ENCODE results near the gene PHAF1.

PHAF1 gene

DNA sequence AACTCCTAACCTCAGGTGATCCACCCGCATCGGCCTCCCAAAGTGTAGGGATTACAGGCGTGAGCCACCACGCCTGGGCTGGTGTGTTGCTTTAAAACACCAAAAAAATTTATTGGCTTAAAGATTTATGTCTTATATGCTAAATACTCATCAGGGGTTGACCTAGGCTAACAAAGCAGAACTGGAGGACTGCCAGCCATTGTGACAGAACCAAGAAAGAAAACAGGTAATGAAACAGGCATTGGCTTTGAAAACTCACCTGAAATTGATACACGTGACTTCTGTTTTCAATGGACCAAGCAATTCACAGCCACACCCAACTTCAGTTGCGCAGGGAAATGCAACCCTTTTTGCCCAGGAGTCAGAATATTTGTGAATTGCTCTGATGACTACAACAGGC is 4.9 kb upstream of the PHAF1 start:
- Histone ChIP-seq H3K4me3 (ENCODE audit: low read length in 2 of 2) (no peak overlapping the region), H3K9me3 (ENCODE audit: control insufficient read depth in 2 of 2, low read length in 2 of 2) (no peaks in the 10 kb centered on the region), H3K36me3 (ENCODE audit: control insufficient read depth in 2 of 2, insufficient read depth in 2 of 2, low read length in 2 of 2) (peaks cover 0 to 3% of the 10 kb centered on the region in 2 donors), H3K27ac (ENCODE audit: low read length) (no peak overlapping the region), H3K9ac (ENCODE audit: low read length in 2 of 2) (no peak overlapping the region), H3K4me1 (ENCODE audit: control insufficient read depth, insufficient read depth, low read length) (peaks cover 9% of the 10 kb centered on the region), H3K27me3 (ENCODE audit: control insufficient read depth in 1 of 2, insufficient read depth in 2 of 2, low read length in 2 of 2) (no peaks in the 10 kb centered on the region)

DNA sequence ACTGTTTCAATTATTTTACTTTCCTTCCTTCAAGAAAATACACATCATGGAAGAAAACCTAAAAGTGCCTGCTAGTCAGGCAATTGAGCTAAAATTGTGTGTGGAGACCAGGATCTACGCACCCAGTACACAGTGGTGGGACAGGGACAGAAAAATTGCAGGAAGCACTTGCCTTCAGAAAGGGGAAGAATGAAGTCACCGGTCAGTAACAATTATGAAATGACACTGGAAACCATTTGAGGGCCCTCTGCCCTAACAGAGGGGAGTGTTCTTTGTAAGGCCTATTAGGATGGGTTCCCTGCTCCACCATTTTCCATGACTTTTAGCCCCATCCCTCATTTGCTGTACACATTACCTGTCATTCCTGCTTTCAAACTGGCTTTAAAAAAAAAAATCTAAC is 4.5 kb upstream of the PHAF1 start:
- Histone ChIP-seq H3K27me3 (ENCODE audit: control insufficient read depth in 1 of 2, insufficient read depth in 2 of 2, low read length in 2 of 2) (no peaks in the 10 kb centered on the region), H3K4me3 (ENCODE audit: low read length in 2 of 2) (no peak overlapping the region), H3K27ac (ENCODE audit: low read length) (no peak overlapping the region), H3K9ac (ENCODE audit: low read length in 2 of 2) (no peak overlapping the region), H3K4me1 (ENCODE audit: control insufficient read depth, insufficient read depth, low read length) (peaks cover 12% of the 10 kb centered on the region), H3K9me3 (ENCODE audit: control insufficient read depth in 2 of 2, low read length in 2 of 2) (no peaks in the 10 kb centered on the region), H3K36me3 (ENCODE audit: control insufficient read depth in 2 of 2, insufficient read depth in 2 of 2, low read length in 2 of 2) (peaks cover 0 to 1% of the 10 kb centered on the region in 2 donors)

DNA sequence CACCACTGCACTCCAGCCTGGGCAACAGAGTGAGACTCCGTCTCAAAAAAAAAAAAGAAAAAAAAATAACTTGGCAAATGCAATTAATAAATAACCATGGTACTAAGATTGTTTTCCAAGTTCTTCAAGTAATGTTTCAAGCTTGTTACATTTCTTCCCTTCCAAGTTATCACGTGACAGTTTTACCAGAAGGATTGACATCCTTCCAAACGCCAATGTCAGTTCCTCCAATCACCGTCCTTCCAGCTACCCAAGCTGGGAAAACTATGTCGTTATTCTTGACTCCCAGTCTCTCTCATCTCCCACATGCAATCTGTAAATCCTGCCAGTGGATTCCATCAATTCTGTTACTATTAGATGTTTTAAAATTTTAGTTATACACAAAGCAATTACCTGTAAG is 3.9 kb upstream of the PHAF1 start:
- no peak overlapping the region for H3K9ac ChIP-seq (ENCODE audit: low read length in 2 of 2)
- H3K27me3 ChIP-seq (ENCODE audit: control insufficient read depth in 1 of 2, insufficient read depth in 2 of 2, low read length in 2 of 2) = no peaks in the 10 kb centered on the region

DNA sequence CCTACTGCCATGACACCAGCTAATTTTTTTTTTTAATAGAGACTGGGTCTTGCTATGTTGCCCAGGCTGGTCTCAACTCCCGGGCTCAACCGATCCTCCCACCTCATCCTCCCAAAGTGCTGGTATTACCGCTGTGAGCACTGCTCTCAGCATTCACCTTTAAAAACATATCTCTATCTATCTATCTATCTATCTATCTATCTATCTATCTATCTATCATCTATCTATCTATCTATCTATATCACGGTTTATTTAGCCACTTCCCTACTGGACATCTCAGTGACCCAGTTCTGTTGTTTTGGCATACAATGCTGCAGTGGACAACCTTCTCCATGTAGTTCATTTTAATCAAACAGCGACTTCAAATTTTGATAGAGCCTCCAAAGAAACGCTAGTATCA is 1.3 kb upstream of the PHAF1 start:
- peak overlapping the region in 1 of 2 donors; percentile 96 for H3K4me3 ChIP-seq (ENCODE audit: low read length in 2 of 2)
- no peak overlapping the region for H3K9ac ChIP-seq (ENCODE audit: low read length in 2 of 2)
- no peaks in the 10 kb centered on the region for H3K9me3 ChIP-seq (ENCODE audit: control insufficient read depth in 2 of 2, low read length in 2 of 2)
- H3K27me3 ChIP-seq (ENCODE audit: control insufficient read depth in 1 of 2, insufficient read depth in 2 of 2, low read length in 2 of 2) = no peaks in the 10 kb centered on the region
- no peaks in the 10 kb centered on the region for H3K36me3 ChIP-seq (ENCODE audit: control insufficient read depth in 2 of 2, insufficient read depth in 2 of 2, low read length in 2 of 2)
- H3K4me1 ChIP-seq (ENCODE audit: control insufficient read depth, insufficient read depth, low read length) = peaks cover 24% of the 10 kb centered on the region
- H3K27ac ChIP-seq (ENCODE audit: low read length) = no peak overlapping the region

More for the DNA sequence above, 3.9 kb upstream of the PHAF1 start:
- Histone ChIP-seq H3K4me3 (ENCODE audit: low read length in 2 of 2) (no peak overlapping the region), H3K4me1 (ENCODE audit: control insufficient read depth, insufficient read depth, low read length) (peaks cover 19% of the 10 kb centered on the region), H3K9me3 (ENCODE audit: control insufficient read depth in 2 of 2, low read length in 2 of 2) (no peaks in the 10 kb centered on the region), H3K27ac (ENCODE audit: low read length) (no peak overlapping the region), H3K36me3 (ENCODE audit: control insufficient read depth in 2 of 2, insufficient read depth in 2 of 2, low read length in 2 of 2) (no peaks in the 10 kb centered on the region)

DNA sequence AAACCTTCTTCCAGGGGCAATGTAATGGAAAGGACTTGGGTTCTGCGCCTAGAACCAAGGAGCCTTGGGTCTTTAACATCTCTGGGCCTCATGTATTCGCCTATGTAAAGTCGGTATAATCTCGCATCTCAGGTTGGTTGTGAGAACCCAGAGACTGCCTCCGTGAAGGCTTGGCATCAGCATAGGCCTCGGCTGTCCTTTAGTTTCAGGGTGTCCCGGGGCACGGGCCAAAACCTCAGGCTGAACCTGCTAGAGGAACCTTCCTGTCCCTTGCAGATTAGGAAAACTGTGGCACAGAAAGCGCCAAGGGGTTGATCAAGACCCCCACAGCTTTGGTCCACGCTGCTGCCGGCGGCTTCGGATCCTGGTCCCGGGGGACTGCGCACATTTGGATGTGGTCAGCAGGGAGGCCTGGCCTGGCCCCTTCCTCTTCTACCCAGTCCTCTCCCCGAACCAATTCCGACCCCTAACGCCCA is 772 bp upstream of the PHAF1 start:
- no peaks in the 10 kb centered on the region for H3K36me3 ChIP-seq (ENCODE audit: control insufficient read depth in 2 of 2, insufficient read depth in 2 of 2, low read length in 2 of 2)
- H3K4me1 ChIP-seq (ENCODE audit: control insufficient read depth, insufficient read depth, low read length) = peaks cover 24% of the 10 kb centered on the region
- peak overlapping the region; percentile 96 to 97 for H3K4me3 ChIP-seq (ENCODE audit: low read length in 2 of 2)
- H3K9ac ChIP-seq (ENCODE audit: low read length in 2 of 2) = peak overlapping the region; percentile 76 to 83
- H3K9me3 ChIP-seq (ENCODE audit: control insufficient read depth in 2 of 2, low read length in 2 of 2) = no peaks in the 10 kb centered on the region
- H3K27me3 ChIP-seq (ENCODE audit: control insufficient read depth in 1 of 2, insufficient read depth in 2 of 2, low read length in 2 of 2) = no peaks in the 10 kb centered on the region
- peak overlapping the region; percentile 74 for H3K27ac ChIP-seq (ENCODE audit: low read length)

DNA sequence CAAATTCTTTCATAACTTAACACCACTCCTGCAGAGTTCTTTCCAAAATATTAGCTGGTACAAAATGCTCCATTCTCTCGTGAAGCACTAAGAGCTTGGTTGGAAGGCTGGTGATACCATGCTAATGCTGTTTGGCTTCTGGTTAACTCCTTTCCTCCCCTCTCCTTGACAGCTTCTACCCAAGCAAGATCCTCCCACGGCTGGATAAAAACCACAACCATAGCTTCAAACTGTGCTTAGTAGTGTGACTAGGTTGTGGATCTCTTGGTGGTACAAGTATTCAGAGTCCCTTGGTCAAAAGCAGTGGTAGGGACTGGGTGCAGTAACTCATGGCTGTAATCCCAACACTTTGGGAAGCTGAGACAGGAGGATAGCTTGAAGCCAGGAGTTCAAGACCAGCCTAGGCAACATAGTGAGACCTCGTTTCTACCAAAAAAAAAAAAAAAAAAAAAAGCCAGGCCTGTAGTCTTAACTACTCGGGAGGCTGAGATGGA is 2.3 kb downstream of the PHAF1 start:
- no peaks in the 10 kb centered on the region for H3K36me3 ChIP-seq (ENCODE audit: control insufficient read depth in 2 of 2, insufficient read depth in 2 of 2, low read length in 2 of 2)
- no peaks in the 10 kb centered on the region for H3K9me3 ChIP-seq (ENCODE audit: control insufficient read depth in 2 of 2, low read length in 2 of 2)
- H3K4me1 ChIP-seq (ENCODE audit: control insufficient read depth, insufficient read depth, low read length) = peaks cover 24% of the 10 kb centered on the region
- H3K27ac ChIP-seq (ENCODE audit: low read length) = no peak overlapping the region
- no peak overlapping the region for H3K9ac ChIP-seq (ENCODE audit: low read length in 2 of 2)
- H3K27me3 ChIP-seq (ENCODE audit: control insufficient read depth in 1 of 2, insufficient read depth in 2 of 2, low read length in 2 of 2) = no peaks in the 10 kb centered on the region
- no peak overlapping the region for H3K4me3 ChIP-seq (ENCODE audit: low read length in 2 of 2)

DNA sequence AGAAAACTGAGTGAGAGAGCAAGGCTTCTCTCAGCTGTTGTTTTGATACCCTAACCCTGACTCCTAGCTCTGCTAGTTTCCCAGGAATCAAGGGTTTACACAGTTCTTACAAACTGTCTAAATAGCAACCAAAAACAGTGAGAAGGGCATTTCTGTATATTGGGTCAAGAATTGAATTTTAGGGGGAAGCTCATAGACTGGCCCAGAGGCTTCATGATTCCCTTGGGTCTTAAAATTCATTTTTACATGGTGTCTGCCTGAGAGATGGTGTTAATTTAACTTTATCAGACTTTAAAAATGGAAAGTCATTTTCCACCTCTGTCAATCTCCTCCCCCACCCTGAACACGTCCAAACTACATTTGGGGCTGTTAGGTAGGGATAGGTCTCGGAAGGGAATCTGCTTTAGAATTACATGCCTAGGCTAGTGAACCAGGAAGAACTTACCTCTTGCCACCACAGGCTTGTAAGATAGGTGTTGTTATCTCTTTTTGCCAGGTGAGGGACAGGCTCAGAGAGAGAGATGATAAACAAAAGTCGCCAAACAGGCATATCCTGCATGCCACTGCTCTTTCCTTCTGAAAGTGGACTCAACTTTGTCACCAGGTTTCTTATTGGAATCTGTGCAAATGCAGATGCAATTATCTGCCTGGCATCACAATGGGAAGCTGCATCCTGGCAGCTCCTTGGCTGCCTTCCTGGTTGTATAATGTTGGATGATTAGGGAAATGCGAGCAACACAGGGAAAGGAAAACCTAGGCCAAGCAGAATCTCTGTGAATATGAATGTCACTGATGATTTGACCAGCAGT is 3.1 kb downstream of the PHAF1 start:
- H3K4me3 ChIP-seq (ENCODE audit: low read length in 2 of 2) = no peak overlapping the region
- H3K4me1 ChIP-seq (ENCODE audit: control insufficient read depth, insufficient read depth, low read length) = peaks cover 24% of the 10 kb centered on the region
- H3K27ac ChIP-seq (ENCODE audit: low read length) = no peak overlapping the region
- H3K36me3 ChIP-seq (ENCODE audit: control insufficient read depth in 2 of 2, insufficient read depth in 2 of 2, low read length in 2 of 2) = no peaks in the 10 kb centered on the region
- H3K27me3 ChIP-seq (ENCODE audit: control insufficient read depth in 1 of 2, insufficient read depth in 2 of 2, low read length in 2 of 2) = no peaks in the 10 kb centered on the region
- peak overlapping the region in 1 of 2 donors; percentile 1 for H3K9ac ChIP-seq (ENCODE audit: low read length in 2 of 2)
- no peaks in the 10 kb centered on the region for H3K9me3 ChIP-seq (ENCODE audit: control insufficient read depth in 2 of 2, low read length in 2 of 2)

DNA sequence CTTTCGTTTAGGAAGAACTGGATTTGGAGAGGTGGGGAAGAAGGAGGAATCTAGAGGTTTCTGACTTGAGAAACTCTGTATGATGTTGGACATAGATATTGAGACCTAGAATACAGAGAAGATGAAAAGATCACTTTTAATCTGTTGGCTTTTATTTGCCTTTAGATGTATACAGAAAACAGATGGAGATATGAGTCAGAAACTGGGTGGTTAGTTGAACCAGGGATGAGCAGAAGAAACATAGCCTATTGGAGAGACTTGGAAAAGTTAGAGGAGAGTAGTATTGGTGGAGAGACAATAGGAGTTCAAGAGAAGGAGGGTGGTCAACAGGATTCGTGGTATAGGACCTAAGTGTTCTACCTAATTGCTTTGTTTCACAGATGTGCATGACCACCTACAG is 5.1 kb downstream of the PHAF1 start:
- Histone ChIP-seq H3K27me3 (ENCODE audit: control insufficient read depth in 1 of 2, insufficient read depth in 2 of 2, low read length in 2 of 2) (no peaks in the 10 kb centered on the region), H3K36me3 (ENCODE audit: control insufficient read depth in 2 of 2, insufficient read depth in 2 of 2, low read length in 2 of 2) (no peaks in the 10 kb centered on the region), H3K27ac (ENCODE audit: low read length) (no peak overlapping the region), H3K4me3 (ENCODE audit: low read length in 2 of 2) (no peak overlapping the region), H3K9ac (ENCODE audit: low read length in 2 of 2) (no peak overlapping the region), H3K4me1 (ENCODE audit: control insufficient read depth, insufficient read depth, low read length) (peaks cover 15% of the 10 kb centered on the region), H3K9me3 (ENCODE audit: control insufficient read depth in 2 of 2, low read length in 2 of 2) (no peaks in the 10 kb centered on the region)

DNA sequence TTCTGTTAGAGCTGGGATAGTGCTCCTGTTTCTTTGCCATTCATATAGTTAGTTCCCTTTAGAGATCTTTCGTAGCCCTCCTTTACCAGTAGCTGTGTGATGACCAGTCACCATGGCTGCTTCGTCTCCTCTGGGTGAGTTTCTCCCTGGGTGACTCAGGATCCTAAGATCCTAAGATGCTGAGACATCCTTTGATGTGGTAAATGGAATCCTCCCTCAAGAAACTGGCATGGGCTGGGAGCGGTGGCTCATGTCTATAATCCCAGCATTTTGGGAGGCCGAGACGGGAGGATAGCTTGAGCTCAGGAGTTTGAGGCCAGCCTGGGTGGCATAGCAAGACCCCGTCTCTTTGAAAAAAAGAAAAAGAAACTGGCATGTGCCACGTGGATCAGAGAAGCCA is 5.9 kb downstream of the PHAF1 start:
- no peak overlapping the region for H3K4me3 ChIP-seq (ENCODE audit: low read length in 2 of 2)
- peaks cover 7 to 8% of the 10 kb centered on the region in 2 donors for H3K36me3 ChIP-seq (ENCODE audit: control insufficient read depth in 2 of 2, insufficient read depth in 2 of 2, low read length in 2 of 2)
- H3K9ac ChIP-seq (ENCODE audit: low read length in 2 of 2) = no peak overlapping the region
- H3K27me3 ChIP-seq (ENCODE audit: control insufficient read depth in 1 of 2, insufficient read depth in 2 of 2, low read length in 2 of 2) = no peaks in the 10 kb centered on the region
- no peak overlapping the region for H3K27ac ChIP-seq (ENCODE audit: low read length)
- H3K4me1 ChIP-seq (ENCODE audit: control insufficient read depth, insufficient read depth, low read length) = peaks cover 8% of the 10 kb centered on the region
- H3K9me3 ChIP-seq (ENCODE audit: control insufficient read depth in 2 of 2, low read length in 2 of 2) = no peaks in the 10 kb centered on the region

DNA sequence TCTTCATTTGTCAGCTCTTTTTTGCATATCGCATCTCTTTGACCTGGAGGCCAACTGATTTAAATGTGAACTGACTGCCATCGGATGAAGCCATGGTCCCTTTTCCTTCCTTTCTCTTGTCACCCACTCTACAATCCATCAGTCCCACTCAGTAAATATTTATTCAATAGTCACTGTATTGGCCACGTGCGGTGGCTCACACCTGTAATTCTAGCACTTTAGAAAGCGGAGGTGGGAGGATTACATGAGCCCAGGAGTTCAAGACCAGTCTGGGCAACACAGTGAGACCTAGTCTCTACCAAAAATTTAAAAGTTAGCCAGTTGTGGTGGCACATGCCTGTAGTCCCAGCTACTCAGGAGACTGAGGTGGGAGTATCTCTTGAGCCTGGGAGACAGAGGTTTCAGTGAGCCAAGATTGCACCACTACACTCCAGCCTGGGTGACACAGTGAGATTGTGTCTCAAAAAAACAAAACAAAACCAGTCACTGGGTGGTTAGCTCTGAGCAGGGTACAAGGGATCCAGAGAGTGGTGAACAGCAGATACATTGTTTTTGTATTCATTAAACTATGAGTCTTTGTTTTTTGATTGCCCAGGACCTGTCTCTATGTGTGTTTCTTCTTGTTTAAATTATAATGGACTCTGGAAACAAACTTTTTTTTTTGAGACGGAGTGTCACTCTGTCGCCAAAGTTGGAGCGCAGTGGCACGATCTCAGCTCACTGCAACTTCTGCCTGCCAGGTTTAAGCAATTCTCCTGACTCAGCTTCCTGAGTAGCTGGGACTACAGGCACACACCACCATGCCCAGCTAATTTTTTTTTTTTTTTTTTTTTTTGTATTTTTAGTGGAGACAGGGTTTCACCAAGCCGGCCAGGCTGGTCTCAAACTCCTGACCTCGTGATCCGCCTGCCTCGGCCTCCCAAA is 6.9 kb downstream of the PHAF1 start:
- Histone ChIP-seq H3K9me3 (ENCODE audit: control insufficient read depth in 2 of 2, low read length in 2 of 2) (no peaks in the 10 kb centered on the region), H3K4me3 (ENCODE audit: low read length in 2 of 2) (no peak overlapping the region), H3K4me1 (ENCODE audit: control insufficient read depth, insufficient read depth, low read length) (no peaks in the 10 kb centered on the region), H3K27ac (ENCODE audit: low read length) (no peak overlapping the region), H3K27me3 (ENCODE audit: control insufficient read depth in 1 of 2, insufficient read depth in 2 of 2, low read length in 2 of 2) (no peaks in the 10 kb centered on the region), H3K9ac (ENCODE audit: low read length in 2 of 2) (no peak overlapping the region), H3K36me3 (ENCODE audit: control insufficient read depth in 2 of 2, insufficient read depth in 2 of 2, low read length in 2 of 2) (peaks cover 10 to 11% of the 10 kb centered on the region in 2 donors)
